Peyer's patch (tissue), 4 donors: ENCODE results near the gene PRAMEF12. TPM values are rescaled to one million over a fixed set of nuclear protein-coding genes. Genes with fewer than 3 reads are reported as not detected.
"Not testable (repeated sequence)": the region's sequence is repeated elsewhere in the genome, so short reads cannot be mapped to it uniquely, and the experiment has no call there.

Source experiments
- DNase-seq, 3 donors: peaks; one replicate each; pipeline ENCODE4 v3.0.0-alpha.2; 2017 to 2019
- H3K27ac ChIP-seq, 4 donors: fragments of 200-600 bp; sonication (generic); one replicate each; pipeline ENCODE4 v1.5.1; 2016 to 2019
- H3K27me3 ChIP-seq, 2 donors: fragments of 200-600 bp; sonication (generic); one replicate each; pipeline ENCODE4 v1.5.1; 2019
- H3K36me3 ChIP-seq, 3 donors: fragments of 200-600 bp; sonication (generic); one replicate each; pipeline ENCODE4 v1.5.1; 2016 to 2019
- H3K4me1 ChIP-seq, 4 donors: fragments of 200-600 bp; sonication (generic); one replicate each; pipeline ENCODE4 v1.5.1; 2016 to 2019
- H3K4me3 ChIP-seq, 4 donors: fragments of 200-600 bp; sonication (generic); 1 replicate in 3 of 4; 2 replicates in 1 of 4; pipeline ENCODE4 v1.5.1; 2016 to 2019; ENCODE audit warnings: mild to moderate bottlenecking in 1 of 4
- H3K9me3 ChIP-seq, 4 donors: fragments of 200-600 bp; sonication (generic); one replicate each; pipeline ENCODE4 v1.5.1; 2016 to 2019; ENCODE audit warnings: mild to moderate bottlenecking in 1 of 4
- CTCF ChIP-seq, 6 experiments: fragments of 450-650 bp in 4 of 6; fragments of 200-600 bp in 2 of 6; sonication (generic) in 1 of 6; IDR thresholded peaks; one replicate each; pipeline ENCODE4 v1.5.1; 2017 to 2019; ENCODE audit warnings: antibody characterized with exemption in 6 of 6, mild to moderate bottlenecking in 3 of 6, moderate library complexity in 1 of 6
- POLR2A ChIP-seq, 2 donors: fragments of 450-650 bp; IDR thresholded peaks; one replicate each; pipeline ENCODE4 v1.5.1; 2017; ENCODE audit warnings: antibody characterized with exemption in 2 of 2, mild to moderate bottlenecking in 2 of 2, moderate library complexity in 2 of 2
- total RNA-seq, 4 donors: library from RNA; depleted of rRNA; stranded (reverse); fragments of >200 nt; gene quantifications; one replicate each; pipeline ENCODE4 v1.1.0, GENCODE V29; 2016

The PRAMEF12 gene
- total RNA-seq, 4 donors from 2014 or later, result not detected

- no peak for DNase-seq
- Histone ChIP-seq H3K4me1 (no peaks in the 10 kb centered on the region), H3K27me3 (no peaks in the 10 kb centered on the region), H3K9me3 (no peaks in the 10 kb centered on the region), H3K4me3 (no peak overlapping the region), H3K36me3 (no peaks in the 10 kb centered on the region), H3K27ac (no peak overlapping the region)
- no peak for TF ChIP-seq CTCF (IDR thresholded peaks at IDR 0.05)
- no peak for TF ChIP-seq POLR2A (IDR thresholded peaks at IDR 0.05)
Measured at GRCh38 chr1:12776801-12777557, 3.4 kb downstream of the PRAMEF12 start.

- no peaks in the 10 kb centered on the region for H3K36me3 ChIP-seq
- no peaks in the 10 kb centered on the region for H3K4me1 ChIP-seq
- no peak overlapping the region for H3K4me3 ChIP-seq
- DNase-seq, result no peak
- H3K9me3 ChIP-seq, result no peaks in the 10 kb centered on the region
- no peak for TF ChIP-seq POLR2A (IDR thresholded peaks at IDR 0.05)
- TF ChIP-seq CTCF (IDR thresholded peaks at IDR 0.05), result no peak
- H3K27me3 ChIP-seq, result no peaks in the 10 kb centered on the region
- no peak overlapping the region for H3K27ac ChIP-seq
Measured at GRCh38 chr1:12778061-12778460, 4.5 kb downstream of the PRAMEF12 start.

GRCh38 chr1:12778907-12779306 lies 5.4 kb downstream of the PRAMEF12 start:
- Histone ChIP-seq H3K36me3 (no peaks in the 10 kb centered on the region), H3K9me3 (peaks cover 0 to 2% (median 0%) of the 10 kb centered on the region in 4 donors), H3K27me3 (no peaks in the 10 kb centered on the region), H3K4me3 (no peak overlapping the region), H3K4me1 (no peaks in the 10 kb centered on the region), H3K27ac (no peak overlapping the region)
- TF ChIP-seq CTCF (IDR thresholded peaks at IDR 0.05) (no peak), POLR2A (IDR thresholded peaks at IDR 0.05) (no peak)
- DNase-seq, result no peak

GRCh38 chr1:12781488-12781887 lies 8.0 kb downstream of the PRAMEF12 start:
- not testable (repeated sequence) for DNase-seq, H3K4me3 ChIP-seq, H3K27ac ChIP-seq, H3K27me3 ChIP-seq, H3K36me3 ChIP-seq, H3K4me1 ChIP-seq
- H3K9me3 ChIP-seq, result peaks cover 0 to 12% (median 5%) of the 10 kb centered on the region in 4 donors

GRCh38 chr1:12783783-12784182 lies 10.2 kb downstream of the PRAMEF12 start:
- TF ChIP-seq CTCF (IDR thresholded peaks at IDR 0.05), result peak in 1 of 6 experiments; percentile 10
- H3K9me3 ChIP-seq, result peaks cover 0 to 12% (median 5%) of the 10 kb centered on the region in 4 donors
- not testable (repeated sequence) for H3K4me3 ChIP-seq, H3K4me1 ChIP-seq, H3K27me3 ChIP-seq, DNase-seq, H3K36me3 ChIP-seq, H3K27ac ChIP-seq

- not testable (repeated sequence) for DNase-seq, H3K36me3 ChIP-seq, H3K27ac ChIP-seq, H3K4me1 ChIP-seq, H3K27me3 ChIP-seq, H3K4me3 ChIP-seq
- peaks cover 0 to 12% (median 5%) of the 10 kb centered on the region in 4 donors for H3K9me3 ChIP-seq
Measured at GRCh38 chr1:12784729-12785128, 11.2 kb downstream of the PRAMEF12 start.

- H3K4me3 ChIP-seq, H3K4me1 ChIP-seq, H3K9me3 ChIP-seq, DNase-seq, H3K27ac ChIP-seq, H3K36me3 ChIP-seq, H3K27me3 ChIP-seq: not testable (repeated sequence)
Measured at GRCh38 chr1:12791097-12791496, 17.6 kb downstream of the PRAMEF12 start, which contains the start of gene PRAMEF1. TSS of gene PRAMEF1 (plus strand) at chr1:12791397. CDS start at chr1:12793228, 1,831 bp downstream.
